ENCODE results near the gene STAU1.

GRCh38 chr20:49103019-49103418 lies 85.1 kb downstream of the STAU1 start:
- TF ChIP-seq CTCF (IDR thresholded peaks at IDR 0.05; ENCODE audit: insufficient read depth, low read length) = no peak
- no peak for TF ChIP-seq POLR2AphosphoS5 (IDR thresholded peaks at IDR 0.05; ENCODE audit: low read depth)
- TF ChIP-seq REST (IDR thresholded peaks at IDR 0.05; ENCODE audit: insufficient replicate concordance, low read depth) = no peak
- TF ChIP-seq SPI1 (IDR thresholded peaks at IDR 0.05; ENCODE audit: borderline replicate concordance, low read depth) = no peak
- TF ChIP-seq GABPA (IDR thresholded peaks at IDR 0.05; ENCODE audit: low read depth) = no peak

All from HL-60 (cell line).